NCI-H2171 (cell line): ENCODE data around the gene C10orf53.

Experiments used
- DNase-seq: peaks from one replicate; lab custom pipeline; 2025; lab: John Stamatoyannopoulos, UW

Gene C10orf53

DNA sequence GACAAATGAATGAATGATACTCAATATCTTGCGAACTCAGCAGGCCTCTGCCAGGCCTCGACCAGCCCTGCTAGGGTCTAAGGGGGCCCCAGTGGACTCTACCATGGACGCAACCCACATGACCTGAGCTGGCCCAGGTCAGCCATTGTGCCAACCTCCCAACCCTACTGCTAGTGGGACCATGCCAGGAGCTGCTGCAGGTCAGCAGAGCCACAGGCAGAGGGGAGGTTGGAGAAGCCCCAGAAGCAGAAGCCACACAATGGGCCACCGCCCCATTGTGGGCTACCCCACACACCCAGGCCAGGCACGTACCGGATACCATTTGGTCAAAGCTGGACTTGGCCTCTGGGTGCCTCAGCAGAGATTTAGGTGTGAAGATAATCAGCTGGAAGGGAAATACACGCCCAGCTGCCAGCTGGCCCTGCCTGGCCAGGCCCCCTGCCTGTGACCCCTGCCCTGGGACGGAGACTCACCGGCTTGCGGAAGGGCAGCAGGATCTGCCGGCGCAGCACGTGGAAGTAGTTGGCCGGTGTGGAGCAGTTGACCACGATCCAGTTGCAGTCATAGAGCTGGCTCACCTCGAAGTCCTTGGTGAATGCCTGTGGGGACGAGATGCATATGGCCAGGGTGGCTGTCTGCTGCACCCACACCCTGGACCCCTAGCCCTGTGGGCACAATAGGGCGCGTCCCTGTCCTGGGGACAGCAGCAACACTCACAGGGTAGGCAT, 58.2 kb downstream of the C10orf53 start:
- no peak for DNase-seq

- DNase-seq = no peak
Measured at GRCh38 chr10:49738616-49739360, 59.3 kb downstream of the C10orf53 start.

DNA sequence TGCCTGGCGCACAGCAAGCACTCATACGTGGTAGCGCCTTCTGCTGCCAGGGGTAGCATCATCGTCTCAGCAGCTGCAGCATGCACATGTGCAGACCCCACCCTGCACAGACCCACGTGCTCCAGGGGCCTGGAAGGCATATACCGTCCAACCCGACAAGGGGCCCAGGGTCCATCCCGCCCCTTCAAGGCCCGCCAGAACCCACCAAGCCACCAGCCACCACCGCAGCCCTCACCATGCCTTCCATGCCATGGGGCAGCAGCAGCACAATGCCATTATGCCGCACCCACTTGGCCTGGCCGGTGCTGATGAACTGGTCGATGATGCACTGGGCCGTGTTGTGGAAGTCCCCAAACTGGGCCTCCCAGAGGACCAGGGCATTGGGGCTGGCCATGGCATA, 60.0 kb downstream of the C10orf53 start:
- DNase-seq = no peak

DNA sequence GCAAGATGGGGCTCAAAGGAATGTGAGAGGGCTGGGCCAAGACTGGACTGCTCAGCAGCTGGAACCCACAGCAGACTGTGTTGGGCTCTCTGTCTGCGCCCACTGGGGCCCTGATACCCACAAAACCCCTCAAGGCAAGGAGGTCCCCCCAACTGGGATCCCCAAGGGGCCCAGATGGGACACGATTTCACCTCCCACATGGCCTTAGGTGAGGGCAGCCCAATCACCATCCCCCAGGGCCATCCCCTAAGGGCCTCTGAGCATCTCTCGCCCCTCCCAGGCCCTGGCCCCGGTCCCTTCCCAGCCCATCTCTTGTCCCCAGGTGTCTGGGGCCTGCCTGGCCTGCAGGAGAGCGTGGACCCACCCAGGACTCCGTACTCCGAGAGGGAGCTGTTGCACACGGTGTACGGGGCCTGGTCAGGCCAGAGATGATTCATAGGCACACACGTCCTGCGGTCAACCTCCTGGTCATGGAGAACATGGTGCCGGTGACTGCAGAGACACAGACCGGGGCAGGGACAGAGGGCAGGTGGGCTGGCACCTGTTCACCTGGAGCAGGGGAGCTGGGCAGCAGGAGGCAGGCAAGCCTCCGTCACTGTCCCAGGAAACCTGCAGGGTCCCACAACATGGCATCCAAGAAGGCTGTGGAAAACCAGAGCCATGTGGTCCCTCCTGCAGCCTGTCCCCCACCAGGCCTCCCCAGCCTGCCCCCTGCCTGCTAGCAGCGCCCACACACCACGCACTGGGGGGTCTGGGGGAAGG, 61.1 kb downstream of the C10orf53 start:
- DNase-seq = no peak

GRCh38 chr10:49741108-49741995, 61.9 kb downstream of the C10orf53 start:
- DNase-seq = no peak

- DNase-seq = no peak
Measured at GRCh38 chr10:49742683-49743463, 63.4 kb downstream of the C10orf53 start.

DNA sequence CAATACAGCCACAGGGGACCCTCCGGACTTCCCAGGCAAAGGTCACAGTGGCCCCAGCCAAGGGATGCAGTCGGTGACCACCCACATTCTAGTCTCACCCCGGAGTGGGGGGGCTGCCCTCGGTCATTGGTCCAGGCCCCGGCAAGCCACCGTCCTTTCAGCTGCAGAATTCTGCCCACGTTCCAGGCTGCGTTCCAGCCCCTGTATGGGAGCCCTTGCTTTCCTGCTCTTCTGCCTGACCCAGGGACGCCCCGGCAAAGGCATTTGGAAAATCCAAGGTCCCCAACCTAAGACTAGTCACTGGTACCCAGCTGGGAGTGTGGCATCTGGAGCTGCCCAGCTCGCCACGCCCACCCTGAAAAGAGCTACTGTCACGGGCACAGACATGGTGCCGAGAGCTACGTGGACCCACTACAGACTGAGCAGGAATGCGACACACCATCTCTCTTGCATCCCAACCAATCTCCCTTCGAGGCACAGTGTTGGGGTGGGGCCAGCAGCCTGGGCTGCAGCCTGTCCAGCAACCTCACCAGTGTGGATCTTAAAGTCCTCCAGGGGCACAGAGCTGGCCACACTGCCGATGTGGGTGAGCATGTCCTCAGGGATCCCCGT, 64.1 kb downstream of the C10orf53 start:
- no peak for DNase-seq

GRCh38 chr10:49744091-49744685, 64.7 kb downstream of the C10orf53 start:
- DNase-seq = no peak

GRCh38 chr10:49744924-49745605, 65.6 kb downstream of the C10orf53 start:
- DNase-seq = no peak

DNA sequence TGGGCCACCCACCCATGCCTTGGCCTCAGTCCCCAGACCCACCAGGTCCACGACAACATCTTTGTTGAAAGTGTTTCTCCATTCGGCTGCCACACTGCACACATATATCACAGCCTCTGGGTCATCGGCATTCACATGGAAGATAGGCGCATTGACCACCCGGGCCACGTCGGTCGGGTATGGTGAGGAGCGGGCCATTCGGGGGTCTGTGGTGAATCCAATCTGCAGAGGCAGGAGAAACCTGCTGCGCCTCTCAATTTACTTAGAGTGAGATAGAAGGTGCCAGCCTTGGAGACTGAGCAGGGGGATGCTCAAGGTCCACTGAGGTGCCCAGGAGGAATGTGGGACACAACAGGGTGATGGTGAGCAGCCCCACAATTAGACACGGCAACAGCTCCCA, 66.3 kb downstream of the C10orf53 start:
- DNase-seq = no peak

- no peak for DNase-seq
Measured at GRCh38 chr10:49746626-49747302, 67.3 kb downstream of the C10orf53 start.
